Neural cell (in vitro differentiated cells): ENCODE measurements around the gene GSG1L. TPM values are rescaled to one million over a fixed set of nuclear protein-coding genes. Genes with fewer than 3 reads are reported as not detected.

Source experiments
- H2AFZ ChIP-seq: fragments of 200-600, 300-800 bp; sonication (generic), shearing (Covaris generic); 2 replicates; pipeline ENCODE4 v1.6.0; 2014; ENCODE audit warnings: low read depth, mild to moderate bottlenecking, antibody characterized with exemption, low read length, moderate library complexity
- H3F3A ChIP-seq: fragments of 200-600 bp; shearing (Covaris generic); 2 replicates; pipeline ENCODE4 v1.6.1; 2016; ENCODE audit warnings: mild to moderate bottlenecking, moderate library complexity, mixed read lengths, antibody characterized with exemption, low read length; ENCODE audit not compliant: insufficient read depth, poor library complexity, severe bottlenecking
- H3K27ac ChIP-seq: fragments of 200-600, 300-800 bp; sonication (generic), shearing (Covaris generic); 2 replicates; pipeline ENCODE4 v1.5.1; 2014; ENCODE audit warnings: mild to moderate bottlenecking, low read length, moderate library complexity
- H3K27me3 ChIP-seq: fragments of 300-800, 200-600 bp; sonication (generic), shearing (Covaris generic); 2 replicates; pipeline ENCODE4 v1.6.0; 2014; ENCODE audit warnings: mild to moderate bottlenecking, low read depth, low read length, moderate library complexity; ENCODE audit not compliant: insufficient read depth
- H3K36me3 ChIP-seq: fragments of 300-800, 200-600 bp; sonication (generic), shearing (Covaris generic); 2 replicates; pipeline ENCODE4 v1.5.1; 2014; ENCODE audit warnings: mild to moderate bottlenecking, antibody characterized with exemption, low read length, moderate library complexity; ENCODE audit not compliant: insufficient read depth
- H3K4me2 ChIP-seq: fragments of 300-800, 200-600 bp; sonication (generic), shearing (Covaris generic); 2 replicates; pipeline ENCODE4 v1.6.0; 2014; ENCODE audit warnings: mild to moderate bottlenecking, low read length
- H3K4me3 ChIP-seq: fragments of 300-800, 200-600 bp; sonication (generic), shearing (Covaris generic); 2 replicates; pipeline ENCODE4 v1.5.1; 2014; ENCODE audit warnings: mild to moderate bottlenecking, low read length, moderate library complexity
- H3K79me2 ChIP-seq: fragments of 200-600 bp; shearing (Covaris generic); replicated peaks from 2 replicates; pipeline ENCODE4 v1.6.0; 2014; ENCODE audit warnings: mild to moderate bottlenecking, low read length, moderate library complexity; ENCODE audit not compliant: insufficient read depth
- H3K9ac ChIP-seq: fragments of 300-800, 200-600 bp; sonication (generic), shearing (Covaris generic); 2 replicates; pipeline ENCODE4 v1.6.1; 2016; ENCODE audit warnings: mild to moderate bottlenecking, low read length, mixed read lengths
- H3K9me2 ChIP-seq: fragments of 200-600 bp; shearing (Covaris generic); 2 replicates; pipeline ENCODE4 v1.6.1; 2016; ENCODE audit warnings: mild to moderate bottlenecking, low read length, mixed read lengths; ENCODE audit not compliant: insufficient read depth
- H3K9me3 ChIP-seq: fragments of 200-600, 300-800 bp; sonication (generic), shearing (Covaris generic); 2 replicates; pipeline ENCODE4 v1.6.1; 2016; ENCODE audit warnings: mild to moderate bottlenecking, mixed run types, low read length, moderate library complexity, mixed read lengths
- H4K20me1 ChIP-seq: fragments of 200-600 bp; shearing (Covaris generic); 2 replicates; pipeline ENCODE4 v1.6.1; 2016; ENCODE audit warnings: mild to moderate bottlenecking, mixed run types; ENCODE audit not compliant: insufficient read depth
- CTCF ChIP-seq: fragments of 450-650 bp; IDR thresholded peaks from 2 replicates; pipeline ENCODE4 v1.5.1; 2014; ENCODE audit warnings: antibody characterized with exemption, mild to moderate bottlenecking, moderate library complexity; ENCODE audit not compliant: poor library complexity, severe bottlenecking
- EP300 ChIP-seq: fragments of 450-650 bp; conservative IDR thresholded peaks from 2 replicates; pipeline ENCODE4 v1.6.1; 2014; ENCODE audit warnings: antibody characterized with exemption, mild to moderate bottlenecking, moderate library complexity; ENCODE audit not compliant: poor library complexity, severe bottlenecking
- EZH2 ChIP-seq: fragments of 200-600, 300-800 bp; shearing (Covaris generic), sonication (generic); IDR thresholded peaks from 2 replicates; pipeline ENCODE4 v1.6.1; 2014; ENCODE audit warnings: antibody characterized with exemption, low read length, borderline replicate concordance, mild to moderate bottlenecking; ENCODE audit not compliant: insufficient read depth, poor library complexity, severe bottlenecking
- MXI1 ChIP-seq: fragments of 450-650 bp; conservative IDR thresholded peaks from 2 replicates; pipeline ENCODE4 v1.6.1; 2014; ENCODE audit warnings: antibody characterized with exemption, mild to moderate bottlenecking; ENCODE audit not compliant: poor library complexity, severe bottlenecking
- POLR2AphosphoS5 ChIP-seq: IDR thresholded peaks from 2 replicates; pipeline ENCODE4 v1.6.1; 2012
- RAD21 ChIP-seq: fragments of 450-650 bp; conservative IDR thresholded peaks from 2 replicates; pipeline ENCODE4 v1.6.1; 2014; ENCODE audit warnings: antibody characterized with exemption, mild to moderate bottlenecking, moderate library complexity
- REST ChIP-seq: IDR thresholded peaks from 2 replicates; pipeline ENCODE4 v1.6.1; 2012; ENCODE audit warnings: borderline replicate concordance
- SMC3 ChIP-seq: fragments of 450-650 bp; conservative IDR thresholded peaks from 2 replicates; pipeline ENCODE4 v1.6.1; 2014; ENCODE audit warnings: antibody characterized with exemption, mild to moderate bottlenecking, moderate library complexity; ENCODE audit not compliant: poor library complexity
- TAF1 ChIP-seq: IDR thresholded peaks from 2 replicates; pipeline ENCODE4 v1.6.1; 2012; ENCODE audit warnings: low read depth
- polyA plus RNA-seq: library from polyadenylated mRNA; depleted of rRNA; stranded (reverse); fragments of >200 nt; gene quantifications from 2 replicates; pipeline ENCODE4 v1.2.3, GENCODE V29; 2014

The GSG1L gene
- polyA plus RNA-seq, 1 donor from 2014 or later, result 0.85 TPM

- H3K27ac ChIP-seq, result no peak overlapping the region
- no peak for TF ChIP-seq REST
- TF ChIP-seq TAF1, result no peak
- no peak for TF ChIP-seq EZH2
- TF ChIP-seq POLR2AphosphoS5, result no peak
- TF ChIP-seq RAD21, result no peak
- no peak for TF ChIP-seq SMC3
- no peak for TF ChIP-seq MXI1
- no peak for TF ChIP-seq EP300
- no peak for TF ChIP-seq CTCF
Measured at GRCh38 chr16:28058839-28059589, 4.5 kb downstream of the GSG1L start.

GRCh38 chr16:28057949-28058348 is 5.6 kb downstream of the GSG1L start:
- Histone ChIP-seq H2AFZ (no peak overlapping the region), H3K79me2 (no peaks in the 10 kb centered on the region), H3K27me3 (peaks cover 35% of the 10 kb centered on the region), H3K4me2 (no peak overlapping the region), H3F3A (no peaks in the 10 kb centered on the region), H3K9me2 (no peaks in the 10 kb centered on the region), H3K9me3 (no peaks in the 10 kb centered on the region), H3K4me3 (no peak overlapping the region), H4K20me1 (no peaks in the 10 kb centered on the region), H3K9ac (no peak overlapping the region), H3K36me3 (no peaks in the 10 kb centered on the region), H3K27ac (no peak overlapping the region)
- no peak for TF ChIP-seq CTCF
- no peak for TF ChIP-seq POLR2AphosphoS5
- no peak for TF ChIP-seq EP300
- no peak for TF ChIP-seq SMC3
- TF ChIP-seq TAF1, result no peak
- TF ChIP-seq REST, result no peak
- no peak for TF ChIP-seq EZH2
- no peak for TF ChIP-seq MXI1
- TF ChIP-seq RAD21, result no peak

More at GRCh38 chr16:28058839-28059589, 4.5 kb downstream of the GSG1L start:
- Histone ChIP-seq H2AFZ (no peak overlapping the region), H3K36me3 (no peaks in the 10 kb centered on the region), H3K27me3 (peaks cover 39% of the 10 kb centered on the region), H3K4me3 (no peak overlapping the region), H3F3A (no peaks in the 10 kb centered on the region), H3K79me2 (no peaks in the 10 kb centered on the region), H3K9me3 (no peaks in the 10 kb centered on the region), H3K9me2 (no peaks in the 10 kb centered on the region), H3K4me2 (no peak overlapping the region), H4K20me1 (no peaks in the 10 kb centered on the region), H3K9ac (no peak overlapping the region)
